Stomach smooth muscle (tissue), 2 donors: ENCODE results near the gene KMT2B.

Source experiments
- H3K27ac ChIP-seq: one replicate; pipeline ENCODE4 v1.7.0; 2013; ENCODE audit warnings: mild to moderate bottlenecking, low read length, inconsistent platforms
- H3K27me3 ChIP-seq, 2 donors: one replicate each; pipeline ENCODE4 v1.7.0; 2013; ENCODE audit warnings: low read length in 2 of 2; ENCODE audit not compliant: insufficient read depth in 2 of 2, control insufficient read depth in 1 of 2
- H3K36me3 ChIP-seq, 2 donors: one replicate each; pipeline ENCODE4 v1.7.0; 2013; ENCODE audit warnings: low read length in 2 of 2; ENCODE audit not compliant: control insufficient read depth in 2 of 2, insufficient read depth in 2 of 2
- H3K4me1 ChIP-seq: one replicate; pipeline ENCODE4 v1.7.0; 2013; ENCODE audit warnings: low read length; ENCODE audit not compliant: control insufficient read depth, insufficient read depth
- H3K4me3 ChIP-seq, 2 donors: one replicate each; pipeline ENCODE4 v1.7.0; 2013; ENCODE audit warnings: low read length in 2 of 2
- H3K9ac ChIP-seq, 2 donors: one replicate each; pipeline ENCODE4 v1.7.0; 2013; ENCODE audit warnings: low read length in 2 of 2, mild to moderate bottlenecking in 1 of 2
- H3K9me3 ChIP-seq, 2 donors: one replicate each; pipeline ENCODE4 v1.7.0; 2013; ENCODE audit warnings: low read length in 2 of 2; ENCODE audit not compliant: control insufficient read depth in 2 of 2
- donor health status: healthy.
- donor health status: Pancreatic carcinoma.

The KMT2B gene

DNA sequence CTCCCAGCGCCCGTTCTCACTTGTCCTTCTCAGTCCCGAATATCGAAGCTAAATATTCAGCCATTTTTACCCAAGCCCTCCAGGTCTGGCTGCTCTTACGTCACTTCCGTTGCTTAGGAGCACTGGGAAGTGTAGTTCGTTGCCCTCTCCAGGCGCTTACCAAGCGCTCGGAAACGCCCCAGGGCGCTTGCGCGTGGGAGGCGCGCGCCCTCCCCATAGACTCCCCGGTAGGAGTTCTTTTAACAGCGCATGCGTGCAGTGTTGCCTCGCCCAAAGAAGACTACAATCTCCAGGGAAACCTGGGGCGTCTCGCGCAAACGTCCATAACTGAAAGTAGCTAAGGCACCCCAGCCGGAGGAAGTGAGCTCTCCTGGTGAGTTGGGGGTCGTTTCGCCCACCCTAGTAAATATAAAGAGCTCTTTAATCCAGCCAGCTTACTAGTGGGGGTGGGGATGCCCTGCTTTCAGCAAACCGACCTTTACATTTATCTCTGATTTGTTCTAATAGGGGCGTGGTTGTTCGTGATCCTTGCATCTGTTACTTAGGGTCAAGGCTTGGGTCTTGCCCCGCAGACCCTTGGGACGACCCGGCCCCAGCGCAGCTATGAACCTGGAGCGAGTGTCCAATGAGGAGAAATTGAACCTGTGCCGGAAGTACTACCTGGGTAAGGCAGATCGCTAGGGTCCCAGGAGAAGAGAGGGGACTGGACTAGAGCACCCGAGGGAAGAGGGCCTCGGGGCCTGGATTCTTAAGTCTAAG, 27.7 kb downstream of the KMT2B start, which contains the start of the genes PSENEN and U2AF1L4:
Gene PSENEN (plus strand): TSS at position 324 of the 759 bp plus-strand sequence. CDS start 280 bp downstream, at position 604.
Gene U2AF1L4 (minus strand): TSS at position 91 of the 759 bp plus-strand sequence. CDS start 27 bp downstream, at position 64.
- peaks cover 53% of the 10 kb centered on the region for H3K4me1 ChIP-seq
- H3K9me3 ChIP-seq, result no peaks in the 10 kb centered on the region

GRCh38 chr19:35746087-35746462, 28.3 kb downstream of the KMT2B start:
- Histone ChIP-seq H3K9ac (peak overlapping the region; percentile 67 to 86), H3K27ac (peak overlapping the region; percentile 100), H3K27me3 (no peaks in the 10 kb centered on the region), H3K36me3 (peaks cover 7 to 8% of the 10 kb centered on the region in 2 donors), H3K9me3 (no peaks in the 10 kb centered on the region), H3K4me1 (peaks cover 48% of the 10 kb centered on the region), H3K4me3 (peak overlapping the region; percentile 80 to 94)

More for the DNA sequence above, 27.7 kb downstream of the KMT2B start, which contains the start of the genes PSENEN and U2AF1L4:
- peak within 1 kb of the TSS; percentile 97 to 99 for H3K9ac ChIP-seq
- H3K4me3 ChIP-seq, result peak within 1 kb of the TSS; percentile 85 to 94
- H3K27me3 ChIP-seq, result no peaks in the 10 kb centered on the region
- peaks cover 7 to 8% of the 10 kb centered on the region in 2 donors for H3K36me3 ChIP-seq
- peak within 1 kb of the TSS; percentile 100 for H3K27ac ChIP-seq

DNA sequence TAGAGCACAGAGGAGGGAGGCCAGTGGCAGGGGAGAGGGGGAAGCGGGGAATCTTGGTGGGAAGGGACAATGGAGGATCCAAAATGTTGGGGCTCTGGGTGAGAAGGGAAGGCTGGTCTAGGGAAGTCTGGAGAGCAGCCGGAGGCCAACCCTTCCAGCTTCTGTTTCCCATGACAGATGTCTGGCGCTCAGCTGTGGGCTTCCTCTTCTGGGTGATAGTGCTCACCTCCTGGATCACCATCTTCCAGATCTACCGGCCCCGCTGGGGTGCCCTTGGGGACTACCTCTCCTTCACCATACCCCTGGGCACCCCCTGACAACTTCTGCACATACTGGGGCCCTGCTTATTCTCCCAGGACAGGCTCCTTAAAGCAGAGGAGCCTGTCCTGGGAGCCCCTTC, 28.7 kb downstream of the KMT2B start:
- peaks cover 7 to 8% of the 10 kb centered on the region in 2 donors for H3K36me3 ChIP-seq
- no peak overlapping the region for H3K9ac ChIP-seq
- H3K27me3 ChIP-seq, result no peaks in the 10 kb centered on the region
- no peaks in the 10 kb centered on the region for H3K9me3 ChIP-seq
- H3K4me1 ChIP-seq, result peaks cover 47% of the 10 kb centered on the region
- H3K4me3 ChIP-seq, result peak overlapping the region; percentile 80 to 94
- no peak overlapping the region for H3K27ac ChIP-seq

DNA sequence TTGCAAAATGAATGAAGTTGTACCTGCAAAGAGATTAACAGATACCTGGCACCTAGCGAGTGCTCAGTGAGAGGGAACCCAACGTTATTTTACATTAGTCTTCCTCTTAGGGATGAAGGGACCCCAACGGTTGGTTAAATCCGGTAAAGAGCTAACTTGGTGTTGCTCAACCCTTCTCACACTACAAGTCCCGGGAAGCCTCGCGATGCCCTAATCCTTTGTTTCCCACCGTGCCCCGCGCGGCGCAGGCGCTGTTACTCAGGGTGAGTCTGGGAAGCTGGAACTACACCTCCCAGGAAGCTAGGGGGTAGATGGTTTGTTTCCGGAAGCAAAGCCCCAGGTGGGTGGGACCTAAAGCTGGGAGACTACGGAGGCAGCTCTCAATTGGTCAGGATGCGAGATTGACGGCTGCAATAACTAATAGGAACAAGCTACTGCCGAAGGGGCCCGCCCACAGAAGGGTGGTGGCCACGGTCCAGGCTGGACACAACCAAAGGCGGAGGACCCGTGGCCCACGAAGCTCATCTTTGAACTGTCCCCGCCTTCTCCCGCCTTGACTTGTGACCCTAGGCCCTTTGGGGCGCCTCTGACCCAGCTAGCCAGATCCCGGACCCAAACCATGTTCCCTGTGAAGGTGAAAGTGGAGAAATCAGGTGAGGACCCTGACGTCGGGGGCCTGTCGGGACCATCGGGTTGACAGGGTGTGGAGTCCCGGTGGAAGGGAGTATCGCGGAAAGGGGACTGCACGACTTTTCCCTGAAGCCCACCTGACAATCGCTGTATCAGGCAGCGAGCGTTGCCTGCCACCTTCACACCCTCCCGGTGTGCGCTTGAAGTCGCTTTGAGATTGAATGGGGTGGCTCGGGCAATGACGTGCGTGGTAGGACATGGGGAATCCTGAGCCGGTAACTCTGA, 30.6 kb downstream of the KMT2B start, which contains the start of gene LIN37:
Gene LIN37 (plus strand): TSS at position 471 of the 915 bp plus-strand sequence. CDS start 149 bp downstream, at position 620.
- no peaks in the 10 kb centered on the region for H3K27me3 ChIP-seq
- peaks cover 48% of the 10 kb centered on the region for H3K4me1 ChIP-seq
- H3K4me3 ChIP-seq, result peak within 1 kb of the TSS; percentile 90 to 99
- H3K9ac ChIP-seq, result peak within 1 kb of the TSS; percentile 88 to 96
- no peaks in the 10 kb centered on the region for H3K9me3 ChIP-seq
- H3K36me3 ChIP-seq, result peaks cover 12 to 13% of the 10 kb centered on the region in 2 donors
- H3K27ac ChIP-seq, result peak within 1 kb of the TSS; percentile 78

- Histone ChIP-seq H3K27me3 (no peaks in the 10 kb centered on the region), H3K9ac (peak overlapping the region in 1 of 2 donors; percentile 47), H3K27ac (peak overlapping the region; percentile 46), H3K4me3 (no peak overlapping the region), H3K36me3 (peaks cover 14 to 21% of the 10 kb centered on the region in 2 donors), H3K9me3 (no peaks in the 10 kb centered on the region), H3K4me1 (peaks cover 53% of the 10 kb centered on the region)
Measured at GRCh38 chr19:35750167-35750566, 32.4 kb downstream of the KMT2B start.

GRCh38 chr19:35751839-35752745, 34.3 kb downstream of the KMT2B start:
- peaks cover 14 to 21% of the 10 kb centered on the region in 2 donors for H3K36me3 ChIP-seq
- no peak overlapping the region for H3K4me3 ChIP-seq
- H3K9ac ChIP-seq, result no peak overlapping the region
- peaks cover 51% of the 10 kb centered on the region for H3K4me1 ChIP-seq
- peak overlapping the region; percentile 100 for H3K27ac ChIP-seq
- H3K27me3 ChIP-seq, result no peaks in the 10 kb centered on the region
- no peaks in the 10 kb centered on the region for H3K9me3 ChIP-seq

- Histone ChIP-seq H3K9me3 (no peaks in the 10 kb centered on the region), H3K36me3 (peaks cover 14 to 21% of the 10 kb centered on the region in 2 donors), H3K27me3 (no peaks in the 10 kb centered on the region), H3K4me3 (no peak overlapping the region), H3K27ac (peak overlapping the region; percentile 100), H3K4me1 (peaks cover 55% of the 10 kb centered on the region), H3K9ac (no peak overlapping the region)
Measured at GRCh38 chr19:35752746-35753350, 35.0 kb downstream of the KMT2B start.

GRCh38 chr19:35753634-35754369, 36.0 kb downstream of the KMT2B start:
- peak overlapping the region; percentile 13 to 15 for H3K9ac ChIP-seq
- H3K9me3 ChIP-seq, result no peaks in the 10 kb centered on the region
- no peaks in the 10 kb centered on the region for H3K27me3 ChIP-seq
- H3K4me1 ChIP-seq, result peaks cover 51% of the 10 kb centered on the region
- H3K27ac ChIP-seq, result peak overlapping the region; percentile 100
- H3K4me3 ChIP-seq, result no peak overlapping the region
- peaks cover 14 to 21% of the 10 kb centered on the region in 2 donors for H3K36me3 ChIP-seq
